ENCODE measurements around the gene ITGB1. TPM values are rescaled to one million over a fixed set of nuclear protein-coding genes. Genes with fewer than 3 reads are reported as not detected.

Gene ITGB1
- total and polyA plus RNA-seq, 2 of the 8 experiments (the other 6 are each of a cell fraction or from before 2014, with no cell fraction given): 82.7 to 321 TPM

DNA sequence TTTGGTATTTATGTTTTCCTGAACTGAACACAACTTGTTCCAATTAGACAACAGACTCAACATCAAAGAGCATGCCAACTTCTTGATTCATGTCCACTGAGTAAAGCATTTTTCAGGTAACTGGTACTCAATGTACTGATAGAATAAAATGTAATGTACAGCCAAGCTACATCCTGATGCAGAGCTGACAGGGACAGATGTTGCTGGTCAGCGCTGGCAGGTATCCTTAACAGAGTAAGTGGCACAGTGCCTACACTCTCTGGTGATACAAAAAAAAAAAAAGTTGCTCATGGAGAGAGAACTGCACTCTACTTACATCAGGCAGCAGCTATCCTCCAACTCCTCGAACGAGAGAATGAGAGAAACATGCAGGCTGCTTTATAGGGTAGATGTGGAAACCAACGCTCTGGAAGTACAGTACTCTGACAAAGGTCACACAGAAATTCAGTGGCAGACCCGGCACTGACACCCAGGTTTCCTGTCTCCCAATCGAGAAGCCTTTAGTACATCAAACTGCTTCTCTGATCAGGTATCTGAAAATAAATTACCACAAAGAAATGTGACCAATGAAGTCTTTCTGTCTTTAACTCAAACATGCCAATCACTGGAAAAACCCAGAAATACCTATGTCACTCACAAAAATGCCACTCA lies 4.6 kb downstream of the ITGB1 start:
- Histone ChIP-seq H4K20me1 (replicated peaks in 1 of 2; ENCODE audit: control insufficient read depth in 1 of 2, insufficient read depth in 2 of 2, low read length in 2 of 2) (peaks cover 0 to 11% of the 10 kb centered on the region in 2 experiments), H3K56ac (replicated peaks; ENCODE audit: insufficient read length, low read depth, low read length) (no peak overlapping the region), H4K5ac (ENCODE audit: insufficient read length, low read depth, low read length) (no peak overlapping the region), H3K4ac (replicated peaks; ENCODE audit: insufficient read length, low read depth, low read length) (no peak overlapping the region), H2BK5ac (ENCODE audit: low read depth, low read length) (no peak overlapping the region), H3K4me1 (replicated peaks in 1 of 4; ENCODE audit: control insufficient read depth in 3 of 4, insufficient read depth in 4 of 4, low read length in 3 of 4) (peaks cover 0 to 33% (median 10%) of the 10 kb centered on the region in 4 experiments; a peak in 5 of 7 replicates), H2BK120ac (replicated peaks; ENCODE audit: low read depth, low read length) (no peak overlapping the region), H4K91ac (replicated peaks; ENCODE audit: insufficient read length, low read length) (no peak overlapping the region), H3K14ac (ENCODE audit: insufficient read length) (no peak overlapping the region), H3K79me1 (ENCODE audit: low read depth, low read length) (no peaks in the 10 kb centered on the region), H3K9me3 (ENCODE audit: insufficient read depth in 2 of 2, low read depth in 1 of 2, low read length in 1 of 2) (no peaks in the 10 kb centered on the region), H3K27ac (ENCODE audit: low read depth, low read length) (no peak overlapping the region), H3K4me3 (ENCODE audit: extremely low read depth in 1 of 4, insufficient read depth in 2 of 4, low read depth in 3 of 4, low read length in 4 of 4) (no peak overlapping the region), H3K9ac (replicated peaks in 1 of 4; ENCODE audit: extremely low read depth in 1 of 4, low read depth in 3 of 4, low read length in 3 of 4) (no peak overlapping the region), H2BK20ac (ENCODE audit: low read length) (no peak overlapping the region), H3K23ac (ENCODE audit: insufficient read length) (no peak overlapping the region), H2BK15ac (ENCODE audit: low read length) (no peak overlapping the region), H2AK5ac (ENCODE audit: low read depth, low read length) (no peak overlapping the region), H3K4me2 (ENCODE audit: insufficient read depth in 1 of 2, low read depth in 2 of 2, low read length in 2 of 2) (peak overlapping the region; percentile 4 to 84; a peak in 3 of 4 replicates), H2BK12ac (ENCODE audit: low read depth, low read length) (no peak overlapping the region), H3K18ac (ENCODE audit: extremely low read depth, low read length) (peak overlapping the region; percentile 10; the same call in 1 of the 2 replicates), H3K23me2 (ENCODE audit: low read depth, low read length) (peaks cover under 1% of the 10 kb centered on the region; the same call in 1 of the 2 replicates), H3K27me3 (replicated peaks in 1 of 4; ENCODE audit: control insufficient read depth in 3 of 4, extremely low read depth in 1 of 4, insufficient read depth in 3 of 4, low read length in 3 of 4) (no peaks in the 10 kb centered on the region), H2AFZ (ENCODE audit: low read length) (no peak overlapping the region), H3K36me3 (ENCODE audit: control insufficient read depth in 2 of 4, insufficient read depth in 4 of 4, low read length in 3 of 4) (peaks cover 0 to 4% (median 0%) of the 10 kb centered on the region in 4 experiments; a peak in 1 of 8 replicates), H3K79me2 (ENCODE audit: control insufficient read depth in 1 of 2, insufficient read depth in 2 of 2, low read length in 2 of 2) (peaks cover 28 to 93% of the 10 kb centered on the region in 2 experiments), H4K8ac (ENCODE audit: extremely low read depth, insufficient read depth, low read length) (no peak overlapping the region)
- FAIRE-seq (no peak), DNase-seq (ENCODE audit: low read depth in 1 of 2, low spot score in 2 of 2) (no peak)
- POLR2A ChIA-PET (ENCODE audit: partially characterized antibody): interaction anchor here (0.7 to 1.7 kb wide), 3 partner anchors 9 to 39 kb away, joined by 3 to 8 read pairs (median 3); no protein-coding TSS in a partner anchor
- CTCF ChIA-PET (ENCODE audit: partially characterized antibody): interaction anchor here (0.9 to 1.7 kb wide), 3 partner anchors 24 to 60 kb away, joined by 3 read pairs; no protein-coding TSS in a partner anchor
- WGBS, 2 experiments (ENCODE audit: extremely low coverage in 1 of 2, insufficient coverage in 1 of 2, insufficient read length in 1 of 2, insufficient replicate concordance in 2 of 2, low coverage in 1 of 2, low lambda C conversion rate in 2 of 2, missing lambda C conversion rate in 1 of 2): 77% methylated on average over 6 of the region's 6 CpGs; no CpG with 5 or more reads in 1 of the 2 experiments
- TF ChIP-seq E2F6 (IDR thresholded peaks at IDR 0.05) (no peak), CTBP2 (IDR thresholded peaks at IDR 0.05; ENCODE audit: borderline replicate concordance, insufficient read depth, insufficient read length, low read length) (no peak), KDM5A (IDR thresholded peaks at IDR 0.05; ENCODE audit: low read length) (no peak), EGR1 (IDR thresholded peaks at IDR 0.05; ENCODE audit: borderline replicate concordance, low read depth, low read length) (no peak), RXRA (IDR thresholded peaks at IDR 0.05; ENCODE audit: insufficient read depth, low read depth, low read length) (no peak), KDM4A (IDR thresholded peaks at IDR 0.05; ENCODE audit: low read depth, low read length, severe bottlenecking) (no peak), FOSL1 (IDR thresholded peaks at IDR 0.05; ENCODE audit: insufficient read depth, low read depth, low read length) (no peak), EZH2 (IDR thresholded peaks at IDR 0.05; ENCODE audit: low read depth, low read length, severe bottlenecking) (no peak), BCL11A (IDR thresholded peaks at IDR 0.05; ENCODE audit: low read depth in 2 of 2, low read length in 2 of 2) (no peak), SIRT6 (IDR thresholded peaks at IDR 0.05; ENCODE audit: low read length) (no peak), TAF7 (optimal IDR thresholded peaks at IDR 0.05; ENCODE audit: borderline replicate concordance, low read depth, low read length) (no peak)

Measured in H1 (cell line).